ENCODE measurements around the gene ANKRD65. TPM values are rescaled to one million over a fixed set of nuclear protein-coding genes. Genes with fewer than 3 reads are reported as not detected.

The ANKRD65 gene
- total and polyA plus RNA-seq, 3 donors from 2014 or later, result 10.0 to 14.7 (median 10.4) TPM

GRCh38 chr1:1402072-1402900, 18.8 kb downstream of the ANKRD65 start:
- Histone ChIP-seq H3K27me3 (no peaks in the 10 kb centered on the region), H3K9me3 (no peaks in the 10 kb centered on the region), H3K36me3 (ENCODE audit: low read depth, missing control alignments) (no peaks in the 10 kb centered on the region), H3K4me3 (no peak overlapping the region), H3K4me1 (peaks cover 28% of the 10 kb centered on the region), H3K27ac (no peak overlapping the region)
- 68 to 75% methylated on average over 16 to 20 of the region's 20 CpGs for WGBS, 2 donors
- TF ChIP-seq CTCF (IDR thresholded peaks at IDR 0.05) (peak; percentile 18 to 47 (median 36)), POLR2A (IDR thresholded peaks at IDR 0.05) (no peak)
- intact Hi-C loops (cut with DNase I; ENCODE audit: low total_unique reads), result no loop called here
- no peak for DNase-seq

GRCh38 chr1:1401457-1402010, 19.5 kb downstream of the ANKRD65 start:
- Histone ChIP-seq H3K9me3 (no peaks in the 10 kb centered on the region), H3K27me3 (no peaks in the 10 kb centered on the region), H3K4me1 (peaks cover 28% of the 10 kb centered on the region), H3K27ac (no peak overlapping the region), H3K36me3 (ENCODE audit: low read depth, missing control alignments) (no peaks in the 10 kb centered on the region), H3K4me3 (no peak overlapping the region)
- no peak for DNase-seq
- WGBS, 2 donors, result 83 to 88% methylated on average over 7 of the region's 7 CpGs
- no peak for TF ChIP-seq POLR2A (IDR thresholded peaks at IDR 0.05)
- no peak for TF ChIP-seq CTCF (IDR thresholded peaks at IDR 0.05)
- intact Hi-C loops (cut with DNase I; ENCODE audit: low total_unique reads), result no loop called here

DNA sequence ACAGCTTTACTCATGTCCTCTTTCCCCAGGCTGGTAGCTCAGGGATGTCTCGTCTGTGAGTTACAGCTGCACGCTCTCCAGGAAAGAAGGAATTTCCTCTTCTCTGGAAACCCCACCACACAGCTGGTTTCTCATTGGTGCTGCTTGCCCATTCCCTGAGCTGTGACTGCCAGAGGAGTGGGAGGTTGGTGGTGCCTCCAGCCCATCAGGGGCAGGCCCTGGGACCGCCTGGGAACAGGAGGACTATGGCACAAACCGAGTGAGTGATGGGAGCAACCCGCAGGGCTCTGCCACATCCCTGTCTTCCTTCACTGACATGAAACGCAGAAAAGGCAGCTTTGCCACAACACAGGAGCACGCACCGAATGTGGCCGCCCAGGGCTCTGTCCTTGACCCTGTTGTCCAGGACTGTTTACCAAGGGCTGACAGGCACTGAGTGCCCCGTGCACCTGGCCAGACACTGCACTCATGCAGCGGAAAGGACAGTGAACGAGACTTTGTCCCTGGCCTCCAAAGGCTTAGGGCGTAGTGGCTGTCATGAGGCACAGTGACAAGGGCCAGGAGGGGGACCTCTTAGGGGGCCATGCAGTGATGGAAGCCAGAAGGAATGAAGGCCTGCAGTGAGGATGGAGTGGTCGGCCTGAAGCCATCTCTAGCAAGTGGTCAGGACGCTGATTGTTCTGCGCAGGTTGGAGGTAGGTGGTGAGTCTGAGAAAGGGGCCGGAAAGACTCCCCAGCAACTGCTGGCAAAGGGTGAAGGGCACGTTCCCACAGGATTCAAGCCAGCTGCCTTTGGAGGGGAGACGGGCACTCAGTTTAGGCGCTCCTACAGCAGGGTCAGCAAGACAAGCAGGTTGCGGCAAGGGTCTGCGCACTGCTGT, 20.3 kb downstream of the ANKRD65 start:
- no peak for TF ChIP-seq POLR2A (IDR thresholded peaks at IDR 0.05)
- 59 to 67% methylated on average over 21 to 22 of the region's 22 CpGs for WGBS, 2 donors
- no peak for DNase-seq
- no peak overlapping the region for H3K4me3 ChIP-seq
- no peak overlapping the region for H3K27ac ChIP-seq
- H3K4me1 ChIP-seq, result peaks cover 21% of the 10 kb centered on the region
- H3K27me3 ChIP-seq, result no peaks in the 10 kb centered on the region
- intact Hi-C loops (cut with DNase I; ENCODE audit: low total_unique reads), result no loop called here
- H3K9me3 ChIP-seq, result no peaks in the 10 kb centered on the region
- H3K36me3 ChIP-seq (ENCODE audit: low read depth, missing control alignments), result no peaks in the 10 kb centered on the region

DNA sequence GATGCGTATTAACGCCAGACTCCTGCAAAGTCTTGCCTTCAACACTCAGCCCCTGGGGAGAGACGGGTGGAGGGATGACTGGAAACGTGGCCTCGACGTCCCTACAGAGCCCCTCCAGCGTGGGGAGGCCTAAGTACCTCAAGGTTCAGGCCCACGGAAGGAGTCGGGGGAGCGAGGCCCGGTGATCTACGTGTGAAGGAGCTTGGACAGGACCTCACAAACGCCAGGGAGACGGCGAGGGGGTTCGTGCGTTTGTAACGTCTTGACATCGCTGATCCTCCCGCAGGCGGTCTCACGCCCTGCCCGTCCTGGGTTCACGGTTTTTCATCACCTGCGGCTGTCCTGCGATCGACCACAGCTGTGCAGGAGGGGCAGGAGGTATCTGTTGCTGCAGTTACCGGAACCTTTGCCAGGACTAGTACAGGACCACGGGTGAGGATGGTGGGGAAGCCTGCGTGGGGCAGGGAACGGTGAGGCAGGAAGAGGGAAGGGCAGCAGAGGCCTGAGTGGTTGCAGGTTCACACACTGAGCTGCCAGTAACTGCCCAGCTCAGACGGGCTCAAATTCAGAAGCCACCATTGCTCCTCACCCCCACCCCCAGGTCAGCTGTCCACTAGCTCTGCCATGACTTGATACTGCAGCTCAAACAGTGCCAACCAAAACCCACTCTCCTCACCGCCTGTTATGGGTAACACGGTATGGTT, 21.1 kb downstream of the ANKRD65 start:
- no peak for DNase-seq
- Histone ChIP-seq H3K36me3 (ENCODE audit: low read depth, missing control alignments) (no peaks in the 10 kb centered on the region), H3K4me1 (peaks cover 18% of the 10 kb centered on the region), H3K4me3 (peak overlapping the region; percentile 93 to 100), H3K27ac (peak overlapping the region; percentile 4 to 86), H3K9me3 (no peaks in the 10 kb centered on the region), H3K27me3 (no peaks in the 10 kb centered on the region)
- 5 to 8% methylated on average over 17 to 34 of the region's 34 CpGs for WGBS, 2 donors
- no peak for TF ChIP-seq POLR2A (IDR thresholded peaks at IDR 0.05)
- TF ChIP-seq CTCF (IDR thresholded peaks at IDR 0.05), result no peak
- intact Hi-C loops (cut with DNase I; ENCODE audit: low total_unique reads), result no loop called here
